ENCODE data around the gene HINFP. TPM values are rescaled to one million over a fixed set of nuclear protein-coding genes. Genes with fewer than 3 reads are reported as not detected.

Gene HINFP
- total and polyA plus RNA-seq, 2 of the 8 experiments (the other 6 are each of a cell fraction or from before 2014, with no cell fraction given) = 35.0 to 37.3 TPM

DNA sequence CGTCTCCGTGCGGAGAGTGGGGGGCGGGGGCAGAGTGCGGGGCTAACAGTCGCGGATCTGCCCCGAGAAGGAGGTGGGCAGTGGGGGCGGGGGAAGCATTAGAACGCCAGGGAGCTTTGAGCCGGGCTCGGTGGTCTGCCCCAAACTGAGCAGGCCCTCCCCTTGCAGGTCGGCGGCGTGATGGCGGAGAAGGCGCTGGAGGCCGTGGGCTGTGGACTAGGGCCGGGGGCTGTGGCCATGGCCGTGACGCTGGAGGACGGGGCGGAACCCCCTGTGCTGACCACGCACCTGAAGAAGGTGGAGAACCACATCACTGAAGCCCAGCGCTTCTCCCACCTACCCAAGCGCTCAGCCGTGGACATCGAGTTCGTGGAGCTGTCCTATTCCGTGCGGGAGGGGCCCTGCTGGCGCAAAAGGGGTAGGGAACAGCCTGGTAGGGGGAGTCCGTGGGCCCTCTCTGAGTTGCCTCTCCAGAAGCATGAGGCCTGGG lies 28.5 kb downstream of the HINFP start:
- H2BK12ac ChIP-seq (ENCODE audit: low read depth, low read length) = peak overlapping the region; percentile 44; the same call in 1 of the 2 replicates
- no peaks in the 10 kb centered on the region for H3K36me3 ChIP-seq (ENCODE audit: control insufficient read depth in 2 of 4, insufficient read depth in 4 of 4, low read length in 3 of 4)
- H3K23me2 ChIP-seq (ENCODE audit: low read depth, low read length) = peaks cover 12% of the 10 kb centered on the region; the same call in 1 of the 2 replicates
- H3K79me2 ChIP-seq (ENCODE audit: control insufficient read depth in 1 of 2, insufficient read depth in 2 of 2, low read length in 2 of 2) = no peaks in the 10 kb centered on the region
- no peak overlapping the region; the same call in 1 of the 2 replicates for H2AK5ac ChIP-seq (ENCODE audit: low read depth, low read length)
- peaks cover 5 to 16% (median 11%) of the 10 kb centered on the region in 4 experiments for H3K4me1 ChIP-seq (replicated peaks in 1 of 4; ENCODE audit: control insufficient read depth in 3 of 4, insufficient read depth in 4 of 4, low read length in 3 of 4)
- peak overlapping the region in 1 of 4 experiments; percentile 9; a peak in 1 of 7 replicates for H3K9ac ChIP-seq (replicated peaks in 1 of 4; ENCODE audit: extremely low read depth in 1 of 4, low read depth in 3 of 4, low read length in 3 of 4)
- H3K27me3 ChIP-seq (replicated peaks in 1 of 4; ENCODE audit: control insufficient read depth in 3 of 4, extremely low read depth in 1 of 4, insufficient read depth in 3 of 4, low read length in 3 of 4) = peaks cover 16 to 42% (median 33%) of the 10 kb centered on the region in 4 experiments
- no peak overlapping the region for H3K23ac ChIP-seq (ENCODE audit: insufficient read length)
- H2BK20ac ChIP-seq (ENCODE audit: low read length) = no peak overlapping the region
- no peak overlapping the region for H2AFZ ChIP-seq (ENCODE audit: low read length)
- H3K4me2 ChIP-seq (ENCODE audit: insufficient read depth in 1 of 2, low read depth in 2 of 2, low read length in 2 of 2) = peak overlapping the region; percentile 90 to 96
- no peaks in the 10 kb centered on the region for H3K9me3 ChIP-seq (ENCODE audit: insufficient read depth in 2 of 2, low read depth in 1 of 2, low read length in 1 of 2)
- CTCF ChIA-PET (ENCODE audit: partially characterized antibody) = interaction anchor here (1.1 to 23.6 kb wide), 7 partner anchors 7 to 47 kb away, joined by 3 to 389 read pairs (median 24); partner anchors contain the start of genes C2CD2L, CBL, NHERF4 and NLRX1
- FAIRE-seq (no peak), DNase-seq (ENCODE audit: low read depth in 1 of 2, low spot score in 2 of 2) (no peak)
- no peak overlapping the region for H2BK120ac ChIP-seq (replicated peaks; ENCODE audit: low read depth, low read length)
- POLR2A ChIA-PET (ENCODE audit: partially characterized antibody) = interaction anchor here (0.7 to 7.7 kb wide), 9 partner anchors 10 to 166 kb away, joined by 3 to 58 read pairs (median 3); partner anchors contain the start of genes HINFP, HMBS and NLRX1
- H4K5ac ChIP-seq (ENCODE audit: insufficient read length, low read depth, low read length) = no peak overlapping the region
- H4K20me1 ChIP-seq (replicated peaks in 1 of 2; ENCODE audit: control insufficient read depth in 1 of 2, insufficient read depth in 2 of 2, low read length in 2 of 2) = no peaks in the 10 kb centered on the region
- H3K27ac ChIP-seq (ENCODE audit: low read depth, low read length) = no peak overlapping the region
- H3K4ac ChIP-seq (replicated peaks; ENCODE audit: insufficient read length, low read depth, low read length) = no peak overlapping the region
- no peak overlapping the region for H4K91ac ChIP-seq (replicated peaks; ENCODE audit: insufficient read length, low read length)
- H3K14ac ChIP-seq (ENCODE audit: insufficient read length) = no peak overlapping the region
- H3K4me3 ChIP-seq (ENCODE audit: extremely low read depth in 1 of 4, insufficient read depth in 2 of 4, low read depth in 3 of 4, low read length in 4 of 4) = peak overlapping the region; percentile 35 to 83 (median 66)
- H3K18ac ChIP-seq (ENCODE audit: extremely low read depth, low read length) = 0 out of 2 replicates have a peak overlapping the region, but pooled peaks have one; percentile 15
- no peak overlapping the region for H2BK15ac ChIP-seq (ENCODE audit: low read length)
- H3K56ac ChIP-seq (replicated peaks; ENCODE audit: insufficient read length, low read depth, low read length) = no peak overlapping the region
- H2BK5ac ChIP-seq (ENCODE audit: low read depth, low read length) = no peak overlapping the region
- no peak overlapping the region for H4K8ac ChIP-seq (ENCODE audit: extremely low read depth, insufficient read depth, low read length)
- TF ChIP-seq SP4 (IDR thresholded peaks at IDR 0.05; ENCODE audit: low read length) = no peak
- peak; percentile 7 for TF ChIP-seq EZH2 (IDR thresholded peaks at IDR 0.05; ENCODE audit: low read depth, low read length, severe bottlenecking)
- 0 out of 4 replicates have a peak, but pooled peaks of 1 of the 2 experiments have one; percentile 10 for TF ChIP-seq SIN3A (conservative IDR thresholded peaks at IDR 0.05 in 1 of 2, IDR thresholded peaks at IDR 0.05 in 1 of 2; ENCODE audit: low read depth in 1 of 2, low read length in 2 of 2)
- H3K79me1 ChIP-seq (ENCODE audit: low read depth, low read length) = no peaks in the 10 kb centered on the region
- 5% methylated on average over 13 of the region's 33 CpGs; no CpG with 5 or more reads in 1 of the 2 experiments for WGBS, 2 experiments (ENCODE audit: extremely low coverage in 1 of 2, insufficient coverage in 1 of 2, insufficient read length in 1 of 2, insufficient replicate concordance in 2 of 2, low coverage in 1 of 2, low lambda C conversion rate in 2 of 2, missing lambda C conversion rate in 1 of 2)

All from H1 (cell line).